AG04449 (cell line): ENCODE results near the gene LYSET.

Experiments used
- CTCF ChIA-PET: fragments of 350-600 bp; formaldehyde crosslinking; extraction: SDS; loops from one replicate; lab custom pipeline; 2021; ENCODE audit warnings: antibody characterized with exemption; lab: Yijun Ruan, JAX
- POLR2A ChIA-PET: fragments of 400-600, 350-600 bp; formaldehyde crosslinking; extraction: SDS; loops from one replicate; lab custom pipeline; 2020; ENCODE audit warnings: antibody characterized with exemption, inconsistent platforms; lab: Yijun Ruan, JAX
- DNase-seq: peaks from one replicate; pipeline ENCODE4 v3.0.0-alpha.2; 2010; ENCODE audit warnings: low read depth, low spot score
- H3K4me3 ChIP-seq: 2 replicates; pipeline ENCODE4 v1.5.1; 2011; ENCODE audit warnings: low read depth, mild to moderate bottlenecking, control low read depth, low read length
- CTCF ChIP-seq: IDR thresholded peaks from one replicate; pipeline ENCODE4 v1.5.1; 2011; ENCODE audit warnings: mild to moderate bottlenecking, moderate library complexity, low read length, control low read depth, inconsistent platforms; ENCODE audit not compliant: insufficient read depth; ENCODE audit errors: missing control alignments

LYSET gene

GRCh38 chr14:93220509-93220908 lies 35.4 kb downstream of the LYSET start:
- CTCF ChIA-PET: interaction anchor here (1.0 kb wide), 1 partner anchor 107 kb away, joined by 3 read pairs; no protein-coding TSS in a partner anchor
- no peak for DNase-seq
- POLR2A ChIA-PET: no interaction called here

GRCh38 chr14:93223565-93223964 lies 38.4 kb downstream of the LYSET start:
- no peak for TF ChIP-seq CTCF

More at GRCh38 chr14:93220509-93220908, 35.4 kb downstream of the LYSET start:
- H3K4me3 ChIP-seq: no peak overlapping the region
- TF ChIP-seq CTCF: no peak

GRCh38 chr14:93228550-93228949 lies 43.4 kb downstream of the LYSET start:
- no peak overlapping the region for H3K4me3 ChIP-seq
- ChIA-PET CTCF (no interaction called here), POLR2A (no interaction called here)
- no peak for DNase-seq
- no peak for TF ChIP-seq CTCF

More at GRCh38 chr14:93223565-93223964, 38.4 kb downstream of the LYSET start:
- ChIA-PET CTCF (interaction anchor here (1.8 kb wide), 1 partner anchor 9 kb away, joined by 4 read pairs; no protein-coding TSS in a partner anchor), POLR2A (no interaction called here)
- DNase-seq: no peak
- no peak overlapping the region for H3K4me3 ChIP-seq

GRCh38 chr14:93230539-93230938 lies 45.4 kb downstream of the LYSET start:
- CTCF ChIA-PET: interaction anchor here (1.2 to 1.7 kb wide), 2 partner anchors 11 to 53 kb away, joined by 4 to 6 read pairs; no protein-coding TSS in a partner anchor
- H3K4me3 ChIP-seq: no peak overlapping the region
- TF ChIP-seq CTCF: no peak
- no peak for DNase-seq
- POLR2A ChIA-PET: no interaction called here

GRCh38 chr14:93231129-93231979 lies 46.2 kb downstream of the LYSET start:
- peak overlapping the region; percentile 65 for H3K4me3 ChIP-seq

More at GRCh38 chr14:93231129-93231979, 46.2 kb downstream of the LYSET start:
- POLR2A ChIA-PET: interaction anchor here (1.4 kb wide), 1 partner anchor 9 kb away, joined by 5 read pairs; no protein-coding TSS in a partner anchor
- DNase-seq: no peak
- TF ChIP-seq CTCF: no peak
- CTCF ChIA-PET: interaction anchor here (1.2 to 1.7 kb wide), 5 partner anchors 9 to 118 kb away, joined by 3 to 6 read pairs (median 4); no protein-coding TSS in a partner anchor
